Measurements from ENCODE around the gene CTNND2. TPM values are rescaled to one million over a fixed set of nuclear protein-coding genes. Genes with fewer than 3 reads are reported as not detected.
"Not testable (repeated sequence)": the region's sequence is repeated elsewhere in the genome, so short reads cannot be mapped to it uniquely, and the experiment has no call there.

Gene CTNND2
- total and polyA plus RNA-seq, 3 donors from 2014 or later: 9.1 to 17.2 (median 11.3) TPM

- no peaks in the 10 kb centered on the region for H3K4me1 ChIP-seq
- H3K36me3 ChIP-seq (ENCODE audit: low read depth, missing control alignments): no peaks in the 10 kb centered on the region
- H3K27ac ChIP-seq: no peak overlapping the region
- no peaks in the 10 kb centered on the region for H3K9me3 ChIP-seq
- intact Hi-C loops (cut with DNase I; ENCODE audit: low total_unique reads): no loop called here
- no peak for DNase-seq
- H3K27me3 ChIP-seq: no peaks in the 10 kb centered on the region
- 45 to 46% methylated on average over 3 of the region's 3 CpGs for whole genome bisulfite sequencing, 2 donors
- H3K4me3 ChIP-seq: no peak overlapping the region
- TF ChIP-seq CTCF (IDR thresholded peaks at IDR 0.05) (no peak), POLR2A (IDR thresholded peaks at IDR 0.05) (no peak)
Measured at GRCh38 chr5:11415751-11416150, 488.5 kb downstream of the CTNND2 start.

GRCh38 chr5:11414732-11415131 is 489.5 kb downstream of the CTNND2 start:
- intact Hi-C loops (cut with DNase I; ENCODE audit: low total_unique reads); H3K4me1 ChIP-seq; H3K27me3 ChIP-seq; H3K27ac ChIP-seq; H3K4me3 ChIP-seq; DNase-seq; H3K36me3 ChIP-seq (ENCODE audit: low read depth, missing control alignments); H3K9me3 ChIP-seq: not testable (repeated sequence)
- 100% methylated on average over 1 of the region's 1 CpG for WGBS, 2 donors

GRCh38 chr5:11411621-11412020 is 492.6 kb downstream of the CTNND2 start:
- Histone ChIP-seq H3K27me3 (no peaks in the 10 kb centered on the region), H3K4me1 (no peaks in the 10 kb centered on the region), H3K36me3 (ENCODE audit: low read depth, missing control alignments) (no peaks in the 10 kb centered on the region), H3K27ac (no peak overlapping the region), H3K4me3 (no peak overlapping the region), H3K9me3 (no peaks in the 10 kb centered on the region)
- TF ChIP-seq POLR2A (IDR thresholded peaks at IDR 0.05) (no peak), CTCF (IDR thresholded peaks at IDR 0.05) (no peak)
- intact Hi-C loops (cut with DNase I; ENCODE audit: low total_unique reads): no loop called here
- DNase-seq: no peak
- WGBS, 2 donors: 85 to 93% methylated on average over 2 of the region's 2 CpGs

- H3K27ac ChIP-seq: no peak overlapping the region
- H3K4me1 ChIP-seq: no peaks in the 10 kb centered on the region
- whole genome bisulfite sequencing, 2 donors: 88 to 90% methylated on average over 5 of the region's 5 CpGs
- H3K9me3 ChIP-seq: no peaks in the 10 kb centered on the region
- H3K36me3 ChIP-seq (ENCODE audit: low read depth, missing control alignments): no peaks in the 10 kb centered on the region
- intact Hi-C loops (cut with DNase I; ENCODE audit: low total_unique reads): no loop called here
- no peak overlapping the region for H3K4me3 ChIP-seq
- H3K27me3 ChIP-seq: no peaks in the 10 kb centered on the region
- no peak for TF ChIP-seq CTCF (IDR thresholded peaks at IDR 0.05)
- TF ChIP-seq POLR2A (IDR thresholded peaks at IDR 0.05): no peak
- no peak for DNase-seq
Measured at GRCh38 chr5:11407556-11408145, 496.6 kb downstream of the CTNND2 start.

GRCh38 chr5:11400316-11400715 is 503.9 kb downstream of the CTNND2 start:
- H3K27ac ChIP-seq: no peak overlapping the region
- intact Hi-C loops (cut with DNase I; ENCODE audit: low total_unique reads): no loop called here
- WGBS, 2 donors: 84 to 88% methylated on average over 2 of the region's 2 CpGs
- no peaks in the 10 kb centered on the region for H3K9me3 ChIP-seq
- no peaks in the 10 kb centered on the region for H3K36me3 ChIP-seq (ENCODE audit: low read depth, missing control alignments)
- DNase-seq: no peak
- no peaks in the 10 kb centered on the region for H3K4me1 ChIP-seq
- TF ChIP-seq POLR2A (IDR thresholded peaks at IDR 0.05) (no peak), CTCF (IDR thresholded peaks at IDR 0.05) (no peak)
- no peaks in the 10 kb centered on the region for H3K27me3 ChIP-seq
- no peak overlapping the region for H3K4me3 ChIP-seq
